Activated T-cell treated with anti-CD3 and anti-CD28 coated beads, Interleukin-2, amount 50 U/mL, for 48 hours (primary cell): ENCODE results near the gene SERTAD3.

Experiments
- DNase-seq, 2 experiments: peaks; one replicate each; pipeline ENCODE4 v3.0.0-alpha.2; 2020

The SERTAD3 gene

GRCh38 chr19:40407714-40408597, 36.2 kb downstream of the SERTAD3 start:
- no peak for DNase-seq

GRCh38 chr19:40403262-40403984, 40.7 kb downstream of the SERTAD3 start:
- peak; percentile 88 to 90 for DNase-seq

GRCh38 chr19:40400559-40400958, 43.6 kb downstream of the SERTAD3 start:
- no peak for DNase-seq

- peak; percentile 75 to 76 for DNase-seq
Observed at GRCh38 chr19:40398417-40399131, 45.6 kb downstream of the SERTAD3 start.

- DNase-seq: no peak
Observed at GRCh38 chr19:40397568-40397906, 46.6 kb downstream of the SERTAD3 start.

- DNase-seq: no peak
Observed at GRCh38 chr19:40396886-40397567, 47.1 kb downstream of the SERTAD3 start.

- DNase-seq: no peak
Observed at GRCh38 chr19:40395956-40396355, 48.2 kb downstream of the SERTAD3 start.

- no peak for DNase-seq
Observed at GRCh38 chr19:40394816-40395210, 49.3 kb downstream of the SERTAD3 start.

- no peak for DNase-seq
Observed at GRCh38 chr19:40393894-40394815, 50.0 kb downstream of the SERTAD3 start.

GRCh38 chr19:40392894-40393517, 51.1 kb downstream of the SERTAD3 start:
- no peak for DNase-seq

GRCh38 chr19:40392123-40392522, 52.0 kb downstream of the SERTAD3 start:
- no peak for DNase-seq
